Stomach (tissue), 4 donors: Measurements from ENCODE around the gene CLDN22.

Experiments
- EP300 ChIP-seq: sonication (generic); formaldehyde crosslinking; IDR thresholded peaks from one replicate; pipeline ENCODE4 v1.6.1; 2017; ENCODE audit warnings: antibody characterized with exemption
- POLR2A ChIP-seq, 4 donors: fragments of 450-650 bp; IDR thresholded peaks; one replicate each; pipeline ENCODE4 v1.6.1; 2016; ENCODE audit warnings: antibody characterized with exemption in 4 of 4, control low read depth in 2 of 4, mild to moderate bottlenecking in 1 of 4, moderate library complexity in 1 of 4
- POLR2AphosphoS5 ChIP-seq, 3 donors: sonication (generic); formaldehyde crosslinking; IDR thresholded peaks; one replicate each; pipeline ENCODE4 v1.6.1; 2016; ENCODE audit warnings: antibody characterized with exemption in 3 of 3
- TF ChIP-seq, protein P1 (sequence below), 7 experiments: fragments of 450-650 bp in 4 of 7; fragments of 200-600 bp in 3 of 7; sonication (generic) in 3 of 7; IDR thresholded peaks; one replicate each; pipeline ENCODE4 v1.5.1; 2016 to 2019; ENCODE audit warnings: antibody characterized with exemption in 7 of 7, control low read depth in 2 of 7, mild to moderate bottlenecking in 1 of 7

DNA sequence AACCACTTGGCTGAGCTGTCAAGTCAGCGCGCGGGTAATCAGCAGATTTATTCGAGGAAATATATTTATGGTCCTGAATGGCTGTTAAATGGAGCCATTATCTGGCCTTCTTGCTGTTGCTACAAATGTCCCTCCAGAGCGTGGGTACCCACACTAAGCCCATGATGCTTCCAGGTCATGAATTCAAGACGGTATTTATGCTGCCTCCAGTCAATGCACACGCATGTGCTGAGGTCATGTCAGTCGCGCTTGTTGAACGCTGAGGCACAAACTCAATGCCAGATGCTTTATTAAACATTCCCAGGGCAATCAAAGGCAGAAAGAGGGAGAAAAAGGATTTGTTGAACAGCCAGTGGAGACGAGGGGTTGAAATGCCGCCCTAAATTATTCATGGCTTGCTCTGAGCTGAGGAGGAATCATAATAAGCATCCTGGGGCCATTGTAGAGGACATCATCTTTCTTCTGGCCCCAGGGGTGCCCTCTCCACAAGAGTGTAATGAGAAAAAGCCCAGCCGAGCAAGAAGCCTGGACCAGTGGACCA is 38.2 kb upstream of the CLDN22 start:
- TF ChIP-seq POLR2AphosphoS5 (IDR thresholded peaks at IDR 0.05) (no peak), EP300 (no peak), POLR2A (IDR thresholded peaks at IDR 0.05) (no peak)
- TF ChIP-seq, protein P1, sequence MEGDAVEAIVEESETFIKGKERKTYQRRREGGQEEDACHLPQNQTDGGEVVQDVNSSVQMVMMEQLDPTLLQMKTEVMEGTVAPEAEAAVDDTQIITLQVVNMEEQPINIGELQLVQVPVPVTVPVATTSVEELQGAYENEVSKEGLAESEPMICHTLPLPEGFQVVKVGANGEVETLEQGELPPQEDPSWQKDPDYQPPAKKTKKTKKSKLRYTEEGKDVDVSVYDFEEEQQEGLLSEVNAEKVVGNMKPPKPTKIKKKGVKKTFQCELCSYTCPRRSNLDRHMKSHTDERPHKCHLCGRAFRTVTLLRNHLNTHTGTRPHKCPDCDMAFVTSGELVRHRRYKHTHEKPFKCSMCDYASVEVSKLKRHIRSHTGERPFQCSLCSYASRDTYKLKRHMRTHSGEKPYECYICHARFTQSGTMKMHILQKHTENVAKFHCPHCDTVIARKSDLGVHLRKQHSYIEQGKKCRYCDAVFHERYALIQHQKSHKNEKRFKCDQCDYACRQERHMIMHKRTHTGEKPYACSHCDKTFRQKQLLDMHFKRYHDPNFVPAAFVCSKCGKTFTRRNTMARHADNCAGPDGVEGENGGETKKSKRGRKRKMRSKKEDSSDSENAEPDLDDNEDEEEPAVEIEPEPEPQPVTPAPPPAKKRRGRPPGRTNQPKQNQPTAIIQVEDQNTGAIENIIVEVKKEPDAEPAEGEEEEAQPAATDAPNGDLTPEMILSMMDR (IDR thresholded peaks at IDR 0.05): no peak
